ENCODE results near the gene DDX52. TPM values are rescaled to one million over a fixed set of nuclear protein-coding genes. Genes with fewer than 3 reads are reported as not detected.

Gene DDX52
- total and polyA plus RNA-seq, 9 of the 15 experiments (the other 6 are each of a cell fraction or from before 2014, with no cell fraction given), result 19.1 to 50.5 (median 34.8) TPM

DNA sequence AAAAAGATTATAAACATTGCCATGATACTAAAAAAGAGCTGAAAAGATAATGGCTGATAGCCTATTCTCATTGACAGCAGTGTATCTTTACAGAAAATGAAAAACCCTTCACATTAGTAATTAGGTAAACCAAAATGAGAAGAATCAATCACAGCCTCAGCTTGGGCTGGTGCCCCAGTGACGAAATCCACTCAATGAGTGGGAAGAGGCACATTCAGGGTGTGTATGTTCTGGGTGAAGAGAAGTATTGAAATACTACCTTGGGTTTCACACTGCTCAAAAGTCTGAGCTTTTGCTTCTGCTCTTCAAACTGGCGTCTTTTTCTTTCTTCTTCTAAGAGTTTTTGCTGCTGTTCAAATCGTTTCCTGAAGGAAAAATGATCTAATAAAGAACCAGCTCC, 58.2 kb downstream of the DDX52 start:
- Histone ChIP-seq H3K9me3 (replicated peaks; ENCODE audit: control insufficient read depth, insufficient read depth, low read depth, low read length) (no peaks in the 10 kb centered on the region), H3K36me3 (ENCODE audit: control insufficient read depth, insufficient read depth, low read length) (peaks cover 46% of the 10 kb centered on the region; the same call in 2 of the 3 replicates), H3K4me1 (replicated peaks in 1 of 2; ENCODE audit: control insufficient read depth in 2 of 2, insufficient read depth in 2 of 2, low read length in 2 of 2) (no peaks in the 10 kb centered on the region), H2AFZ (ENCODE audit: low read depth, low read length) (no peak overlapping the region), H3K9ac (ENCODE audit: insufficient read depth in 1 of 2, low read depth in 2 of 2, low read length in 2 of 2) (no peak overlapping the region), H3K4me3 (no peak overlapping the region), H4K20me1 (replicated peaks; ENCODE audit: control insufficient read depth, insufficient read depth, low read length) (no peaks in the 10 kb centered on the region), H3K27ac (ENCODE audit: extremely low read depth, low read depth, low read length) (no peak overlapping the region), H3K79me2 (ENCODE audit: control insufficient read depth, insufficient read depth, low read length) (peaks cover 3% of the 10 kb centered on the region; the same call in 1 of the 3 replicates), H3K4me2 (ENCODE audit: insufficient read depth, low read length) (no peak overlapping the region), H3K9me1 (ENCODE audit: control insufficient read depth, insufficient read depth, low read length) (no peaks in the 10 kb centered on the region), H3K27me3 (ENCODE audit: control insufficient read depth in 2 of 2, insufficient read depth in 2 of 2, low read length in 2 of 2) (no peaks in the 10 kb centered on the region)
- no TSS peak for BruUV-seq (replicated peaks)
- 67% methylated on average over 3 of the region's 3 CpGs for WGBS (ENCODE audit: insufficient coverage, low coverage, missing lambda C conversion rate)
- FAIRE-seq (no peak), DNase-seq (ENCODE audit: extremely low read depth in 1 of 4, low spot score in 3 of 4) (no peak), ATAC-seq (no peak)
- ChIA-PET POLR2A (no interaction called here), CTCF (ENCODE audit: low intra/inter-chr PET ratio) (no interaction called here)
- TF ChIP-seq, protein P1, sequence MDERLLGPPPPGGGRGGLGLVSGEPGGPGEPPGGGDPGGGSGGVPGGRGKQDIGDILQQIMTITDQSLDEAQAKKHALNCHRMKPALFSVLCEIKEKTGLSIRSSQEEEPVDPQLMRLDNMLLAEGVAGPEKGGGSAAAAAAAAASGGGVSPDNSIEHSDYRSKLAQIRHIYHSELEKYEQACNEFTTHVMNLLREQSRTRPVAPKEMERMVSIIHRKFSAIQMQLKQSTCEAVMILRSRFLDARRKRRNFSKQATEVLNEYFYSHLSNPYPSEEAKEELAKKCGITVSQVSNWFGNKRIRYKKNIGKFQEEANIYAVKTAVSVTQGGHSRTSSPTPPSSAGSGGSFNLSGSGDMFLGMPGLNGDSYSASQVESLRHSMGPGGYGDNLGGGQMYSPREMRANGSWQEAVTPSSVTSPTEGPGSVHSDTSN (CRISPR knock-in tag; IDR thresholded peaks at IDR 0.05; ENCODE audit: low read depth), result no peak
- TF ChIP-seq, protein P1 (tag; conservative IDR thresholded peaks at IDR 0.05; ENCODE audit: low read depth), result no peak
- TF ChIP-seq ZNF778 (CRISPR knock-in tag; IDR thresholded peaks at IDR 0.05) (no peak), ZNF24 (IDR thresholded peaks at IDR 0.05) (no peak), EHMT2 (IDR thresholded peaks at IDR 0.05) (no peak), XRCC3 (IDR thresholded peaks at IDR 0.05) (no peak), FIP1L1 (IDR thresholded peaks at IDR 0.05; ENCODE audit: low read depth, low read length, poor library complexity, severe bottlenecking) (no peak), TCF7L2 (IDR thresholded peaks at IDR 0.05; ENCODE audit: low read depth, low read length) (no peak)
- TF ChIP-seq, protein P2, sequence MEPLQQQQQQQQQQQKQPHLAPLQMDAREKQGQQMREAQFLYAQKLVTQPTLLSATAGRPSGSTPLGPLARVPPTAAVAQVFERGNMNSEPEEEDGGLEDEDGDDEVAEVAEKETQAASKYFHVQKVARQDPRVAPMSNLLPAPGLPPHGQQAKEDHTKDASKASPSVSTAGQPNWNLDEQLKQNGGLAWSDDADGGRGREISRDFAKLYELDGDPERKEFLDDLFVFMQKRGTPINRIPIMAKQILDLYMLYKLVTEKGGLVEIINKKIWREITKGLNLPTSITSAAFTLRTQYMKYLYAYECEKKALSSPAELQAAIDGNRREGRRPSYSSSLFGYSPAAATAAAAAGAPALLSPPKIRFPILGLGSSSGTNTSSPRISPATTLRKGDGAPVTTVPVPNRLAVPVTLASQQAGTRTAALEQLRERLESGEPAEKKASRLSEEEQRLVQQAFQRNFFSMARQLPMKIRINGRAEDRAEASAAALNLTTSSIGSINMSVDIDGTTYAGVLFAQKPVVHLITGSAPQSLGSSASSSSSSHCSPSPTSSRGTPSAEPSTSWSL (CRISPR knock-in tag; IDR thresholded peaks at IDR 0.05; ENCODE audit: borderline replicate concordance), result no peak
- intact Hi-C loops (cut with micrococcal nuclease) (no loop called here), in situ Hi-C loops (cut with MboI) (no loop called here)

All from K562 (cell line).